Gastrocnemius medialis (tissue), 4 donors: ENCODE data around the gene CCN5. TPM values are rescaled to one million over a fixed set of nuclear protein-coding genes. Genes with fewer than 3 reads are reported as not detected.
"Not testable (repeated sequence)": the region's sequence is repeated elsewhere in the genome, so short reads cannot be mapped to it uniquely, and the experiment has no call there.

Source experiments
- ATAC-seq, 2 donors: fragments of 150-250 bp; one replicate each; pipeline ENCODE4 v1.9.1; 2016
- DNase-seq, 2 donors: peaks; one replicate each; pipeline ENCODE4 v3.0.0-alpha.2; 2019
- H3K27ac ChIP-seq, 4 donors: fragments of 200-600 bp; sonication (generic); 1 replicate in 1 of 4; 2 replicates in 3 of 4; pipeline ENCODE4 v1.5.1; 2016 to 2018; ENCODE audit warnings: mild to moderate bottlenecking in 2 of 4, moderate library complexity in 1 of 4
- H3K27me3 ChIP-seq, 3 donors: fragments of 200-600 bp; sonication (generic) in 2 of 3; 1 replicate in 1 of 3; 2 replicates in 2 of 3; pipeline versions ENCODE4 v1.5.1 to v1.6.0; 2016 to 2019; ENCODE audit warnings: mild to moderate bottlenecking in 1 of 3, moderate library complexity in 1 of 3
- H3K36me3 ChIP-seq, 2 donors: fragments of 200-600 bp; sonication (generic) in 1 of 2; one replicate each; pipeline ENCODE4 v1.5.1; 2017 to 2018
- H3K4me1 ChIP-seq, 2 donors: fragments of 200-600 bp; sonication (generic) in 1 of 2; one replicate each; pipeline ENCODE4 v1.5.1; 2016 to 2017; ENCODE audit warnings: mild to moderate bottlenecking in 2 of 2
- H3K4me3 ChIP-seq, 4 donors: fragments of 200-600 bp; sonication (generic) in 3 of 4; 1 replicate in 1 of 4; 2 replicates in 3 of 4; pipeline ENCODE4 v1.5.1; 2016 to 2019; ENCODE audit warnings: mild to moderate bottlenecking in 2 of 4
- H3K9me3 ChIP-seq, 3 donors: fragments of 200-600 bp; sonication (generic) in 2 of 3; 1 replicate in 1 of 3; 2 replicates in 2 of 3; pipeline ENCODE4 v1.5.1; 2016 to 2019
- CTCF ChIP-seq, 5 experiments: fragments of 450-650 bp in 3 of 5; fragments of 200-600 bp in 2 of 5; sonication (generic) in 2 of 5; IDR thresholded peaks in 4 of 5; conservative IDR thresholded peaks in 1 of 5; 1 replicate in 4 of 5; 2 replicates in 1 of 5; pipeline ENCODE4 v1.5.1; 2016 to 2019; ENCODE audit warnings: antibody characterized with exemption in 5 of 5, mild to moderate bottlenecking in 3 of 5, moderate library complexity in 3 of 5
- POLR2A ChIP-seq, 2 donors: fragments of 450-650 bp; IDR thresholded peaks; one replicate each; pipeline ENCODE4 v1.6.1; 2017; ENCODE audit warnings: antibody characterized with exemption in 2 of 2, mild to moderate bottlenecking in 2 of 2, moderate library complexity in 2 of 2
- in situ Hi-C, 4 donors: fragments of 200-750 bp; cut with MboI; loops; one replicate each; pipeline versions ENCODE4 v1.15.0 to v1.8.0; 2017; ENCODE audit warnings: low sequenced_read_pairs in 4 of 4
- intact Hi-C: fragments of 100-400 bp; cut with DNase I; formaldehyde crosslinking; loops from one replicate; pipeline ENCODE4 v1.15.1; 2023; ENCODE audit warnings: low total_unique reads
- total RNA-seq, 4 donors: library from RNA; depleted of rRNA; stranded (reverse); fragments of >200 nt; gene quantifications; one replicate each; pipeline versions ENCODE4 v1.1.0 to v1.2.3, GENCODE V29; 2016

CCN5 gene
- total RNA-seq, 4 donors from 2014 or later: 16.4 to 65.3 (median 45.7) TPM

DNA sequence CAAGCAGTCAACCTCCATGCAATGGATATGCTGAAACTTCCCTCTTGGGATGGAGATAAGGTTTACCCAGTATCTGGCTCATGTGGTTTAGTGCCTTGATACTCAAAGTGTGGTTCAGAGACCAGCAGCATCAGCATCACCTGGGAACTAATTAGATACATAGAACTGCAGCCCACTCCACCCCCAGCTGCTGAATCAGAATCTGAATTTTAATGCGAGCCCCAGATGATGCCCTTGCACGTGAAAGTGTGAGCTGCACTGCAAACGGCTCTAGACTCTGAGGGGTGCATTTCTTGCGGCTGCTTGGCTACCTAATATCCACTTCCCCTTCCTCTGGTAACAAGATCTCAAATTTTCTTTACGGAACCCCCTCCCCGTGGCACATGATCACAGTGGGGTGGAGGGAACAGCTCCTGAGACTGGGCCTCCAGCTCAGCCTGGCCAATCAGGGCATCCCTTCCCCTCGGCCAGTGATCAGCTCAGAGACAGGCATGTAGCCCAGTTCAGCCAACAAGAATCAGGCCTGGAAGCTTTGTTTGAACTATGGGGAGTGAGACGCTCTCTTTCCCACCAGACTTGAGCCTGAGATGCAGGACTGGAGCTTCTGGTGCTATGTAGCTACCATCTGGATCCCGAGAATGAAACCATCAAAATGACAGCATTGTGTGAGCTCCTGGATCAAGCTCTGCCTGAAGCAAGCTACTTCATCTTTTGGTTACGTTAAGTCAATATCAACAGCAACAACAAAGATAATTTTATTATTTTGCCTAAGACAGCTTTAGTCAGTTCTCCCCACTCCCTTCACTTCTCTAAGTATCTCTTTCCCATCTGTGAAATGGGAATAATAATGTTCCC, 43.3 kb downstream of the CCN5 start:
- no peak overlapping the region for H3K27ac ChIP-seq
- H3K4me3 ChIP-seq: no peak overlapping the region
- intact Hi-C loops (no loop called here), in situ Hi-C loops (no loop called here)
- TF ChIP-seq CTCF (IDR thresholded peaks at IDR 0.05 in 4 of 5, conservative IDR thresholded peaks at IDR 0.05 in 1 of 5): no peak
- TF ChIP-seq POLR2A (IDR thresholded peaks at IDR 0.05): no peak
- H3K36me3 ChIP-seq: no peaks in the 10 kb centered on the region
- DNase-seq: no peak
- H3K9me3 ChIP-seq: no peaks in the 10 kb centered on the region
- no peaks in the 10 kb centered on the region for H3K4me1 ChIP-seq
- H3K27me3 ChIP-seq: no peaks in the 10 kb centered on the region
- ATAC-seq: no peak

- DNase-seq: no peak
- no peak for ATAC-seq
- no peak overlapping the region for H3K4me3 ChIP-seq
- no peak overlapping the region for H3K27ac ChIP-seq
- H3K36me3 ChIP-seq: no peaks in the 10 kb centered on the region
- TF ChIP-seq POLR2A (IDR thresholded peaks at IDR 0.05) (no peak), CTCF (IDR thresholded peaks at IDR 0.05 in 4 of 5, conservative IDR thresholded peaks at IDR 0.05 in 1 of 5) (no peak)
- in situ Hi-C loops: no loop called here
- H3K27me3 ChIP-seq: no peaks in the 10 kb centered on the region
- no peaks in the 10 kb centered on the region for H3K9me3 ChIP-seq
- intact Hi-C loops: no loop called here
- H3K4me1 ChIP-seq: no peaks in the 10 kb centered on the region
Observed at GRCh38 chr20:44759595-44759994, 44.4 kb downstream of the CCN5 start.

DNA sequence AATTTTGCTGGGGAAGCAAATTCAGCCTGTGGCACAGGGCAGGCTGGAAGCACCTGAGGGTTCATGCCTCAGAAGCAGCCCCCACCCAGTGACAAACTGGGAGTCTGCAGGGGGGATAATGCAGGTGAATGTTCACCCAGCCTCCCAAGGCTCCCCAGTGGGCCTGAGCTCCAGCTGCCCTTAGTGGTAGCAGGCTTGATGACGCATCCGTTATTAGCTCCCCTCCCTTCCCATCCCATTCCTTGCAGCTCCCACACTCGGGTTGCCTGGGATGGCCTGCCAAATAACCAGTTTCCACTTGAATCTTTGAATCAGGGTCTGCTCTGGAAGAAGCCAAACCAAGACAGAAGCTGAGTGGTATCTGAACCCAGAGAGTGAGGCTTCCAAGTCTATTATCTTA, 46.3 kb downstream of the CCN5 start:
- in situ Hi-C loops: no loop called here
- Histone ChIP-seq H3K36me3 (no peaks in the 10 kb centered on the region), H3K4me1 (no peaks in the 10 kb centered on the region), H3K27me3 (no peaks in the 10 kb centered on the region), H3K27ac (peak overlapping the region; percentile 28 to 72 (median 55)), H3K9me3 (no peaks in the 10 kb centered on the region), H3K4me3 (no peak overlapping the region)
- no peak for DNase-seq
- ATAC-seq: no peak
- intact Hi-C loops: no loop called here
- TF ChIP-seq POLR2A (IDR thresholded peaks at IDR 0.05) (no peak), CTCF (IDR thresholded peaks at IDR 0.05 in 4 of 5, conservative IDR thresholded peaks at IDR 0.05 in 1 of 5) (no peak)

GRCh38 chr20:44762466-44763140, 47.4 kb downstream of the CCN5 start:
- intact Hi-C loops (no loop called here), in situ Hi-C loops (no loop called here)
- ATAC-seq: peak; percentile 53
- no peaks in the 10 kb centered on the region for H3K36me3 ChIP-seq
- no peak overlapping the region for H3K4me3 ChIP-seq
- peak overlapping the region; percentile 57 to 72 (median 68) for H3K27ac ChIP-seq
- no peaks in the 10 kb centered on the region for H3K27me3 ChIP-seq
- no peaks in the 10 kb centered on the region for H3K4me1 ChIP-seq
- TF ChIP-seq CTCF (IDR thresholded peaks at IDR 0.05 in 4 of 5, conservative IDR thresholded peaks at IDR 0.05 in 1 of 5): no peak
- TF ChIP-seq POLR2A (IDR thresholded peaks at IDR 0.05): no peak
- H3K9me3 ChIP-seq: no peaks in the 10 kb centered on the region
- no peak for DNase-seq

DNA sequence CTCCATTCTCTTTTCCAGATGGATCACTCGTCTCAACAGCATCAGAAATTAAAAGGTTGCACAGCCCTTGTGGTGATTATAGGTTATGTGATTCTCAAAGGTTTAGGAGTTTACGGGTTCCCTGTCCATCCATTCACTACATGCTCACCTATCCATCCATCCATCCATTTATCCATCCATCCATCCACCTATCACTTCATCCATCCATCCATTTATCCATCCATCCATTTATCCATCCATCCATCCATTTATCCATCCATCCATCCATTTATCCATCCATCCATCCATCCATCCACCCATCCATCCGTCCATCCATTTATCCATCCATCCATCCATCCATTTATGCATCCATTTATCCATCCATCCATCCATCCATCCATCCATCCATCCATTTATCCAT, 48.6 kb downstream of the CCN5 start:
- H3K4me3 ChIP-seq, in situ Hi-C loops: not testable (repeated sequence)

More for the DNA sequence above, 48.6 kb downstream of the CCN5 start:
- H3K36me3 ChIP-seq, H3K27me3 ChIP-seq, H3K4me1 ChIP-seq, intact Hi-C loops, DNase-seq, ATAC-seq, H3K9me3 ChIP-seq: not testable (repeated sequence)
- H3K27ac ChIP-seq: peak overlapping the region in 1 of 4 donors; percentile 60
